Sciatic nerve (tissue), 2 donors: ENCODE data around the gene DCP1B. TPM values are rescaled to one million over a fixed set of nuclear protein-coding genes. Genes with fewer than 3 reads are reported as not detected.

Experiments
- ATAC-seq: fragments of 200-7000 bp; cut with Tn5 transposase; one replicate; pipeline ENCODE4 v1.9.1; 2020; ENCODE audit warnings: mild to moderate bottlenecking, moderate library complexity
- DNase-seq: peaks from one replicate; pipeline ENCODE4 v3.0.0-alpha.2; 2020; ENCODE audit warnings: low spot score
- intact Hi-C: fragments of 100-400 bp; cut with DNase I; formaldehyde crosslinking; loops from one replicate; pipeline ENCODE4 v1.14.2; 2022
- total RNA-seq: library from RNA; stranded (reverse); fragmentation: NEBNext Ultra II Directional; extraction: Animal tissue kit (Norgen Biotek cat#: 25700); gene quantifications from one replicate; pipeline ENCODE4 v1.2.1, GENCODE V29; 2021
- donor health status: DM: no; HTN: no; CAD: no.
- donor health status: DM: no; HTN: no; CAD: no.

The DCP1B gene
- total RNA-seq, 1 donor from 2014 or later: 17.7 TPM

DNA sequence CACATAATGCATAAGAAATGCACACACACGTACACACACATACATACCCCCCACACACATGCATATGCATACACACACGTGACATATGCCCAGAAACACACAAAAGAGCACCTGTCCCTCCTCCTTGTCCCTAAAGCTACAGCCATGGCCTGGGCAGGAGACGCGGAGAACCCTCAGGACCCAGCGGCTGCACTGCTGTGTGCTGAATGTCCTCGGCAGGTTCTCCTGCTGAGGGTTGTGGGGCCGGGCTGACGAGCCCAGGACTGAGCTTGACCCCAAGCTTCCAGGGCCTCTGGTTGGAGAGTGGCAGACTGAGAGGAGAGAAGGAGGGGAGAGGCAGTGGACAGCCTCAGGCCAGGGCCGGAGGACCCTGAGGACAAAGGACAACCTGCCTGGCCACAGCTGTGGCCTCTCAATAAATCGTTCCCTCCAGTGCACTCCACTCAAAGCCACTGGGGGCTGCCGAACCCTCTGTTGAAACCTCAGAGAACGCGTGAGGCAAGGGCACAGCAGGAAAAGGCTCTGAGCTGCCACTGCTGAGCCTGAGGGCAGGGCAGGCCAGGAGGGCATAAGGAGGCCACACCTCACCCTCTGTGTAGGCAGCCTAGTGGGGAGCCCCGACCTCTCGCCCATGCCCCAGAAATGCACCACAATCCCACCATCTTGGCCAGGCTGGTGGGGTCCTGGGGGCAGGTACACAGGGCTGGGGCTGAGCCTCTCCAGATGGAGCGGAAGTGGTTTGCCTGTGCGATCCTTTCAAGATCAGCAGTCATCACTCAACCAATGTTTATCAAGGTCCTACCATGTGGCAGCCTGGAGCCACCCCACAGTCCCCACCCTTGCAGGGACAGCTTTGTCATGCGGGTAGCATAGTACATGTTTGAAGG, 88.9 kb downstream of the DCP1B start:
- DNase-seq (peak; percentile 46), ATAC-seq (no peak)
- intact Hi-C loops: no loop called here

DNA sequence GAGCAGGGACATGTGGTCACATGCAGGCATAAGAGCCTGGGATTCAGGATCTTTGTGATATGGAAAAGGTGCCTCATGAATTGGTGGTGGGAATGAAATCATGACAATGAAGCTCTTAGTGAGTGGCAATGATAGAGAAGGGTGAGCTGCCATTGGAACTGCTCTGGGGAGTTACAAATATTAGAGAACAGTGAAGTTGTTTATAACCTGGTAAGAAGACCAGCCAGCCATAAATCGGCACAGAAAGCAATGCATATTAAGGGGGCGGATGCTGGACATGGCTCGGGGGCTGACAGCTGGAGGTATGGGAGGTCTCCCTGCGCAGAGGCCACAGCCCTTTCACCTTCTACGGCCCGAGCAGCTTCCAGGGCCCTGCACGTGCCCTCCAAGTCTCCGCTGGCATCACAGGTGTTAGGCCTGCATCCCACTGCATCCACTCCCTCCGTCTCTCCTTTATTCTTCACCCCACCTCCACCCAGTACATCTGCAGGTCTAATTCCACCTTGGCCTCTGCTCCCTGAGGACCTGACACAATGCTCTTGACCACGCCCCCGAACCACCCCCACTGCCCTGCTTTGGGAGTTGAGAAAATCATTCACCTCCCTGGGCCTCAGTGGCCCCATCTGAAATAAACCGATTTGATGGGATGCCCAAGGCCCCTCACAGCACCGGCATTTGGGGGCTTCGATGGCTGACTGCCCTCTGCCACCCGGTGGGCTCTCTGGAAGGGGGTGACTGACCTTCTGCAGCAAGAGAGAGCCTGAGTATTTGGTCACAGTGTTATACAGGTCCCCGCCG, 89.9 kb downstream of the DCP1B start:
- ATAC-seq (no peak), DNase-seq (peak; percentile 52)
- intact Hi-C loops: no loop called here

DNA sequence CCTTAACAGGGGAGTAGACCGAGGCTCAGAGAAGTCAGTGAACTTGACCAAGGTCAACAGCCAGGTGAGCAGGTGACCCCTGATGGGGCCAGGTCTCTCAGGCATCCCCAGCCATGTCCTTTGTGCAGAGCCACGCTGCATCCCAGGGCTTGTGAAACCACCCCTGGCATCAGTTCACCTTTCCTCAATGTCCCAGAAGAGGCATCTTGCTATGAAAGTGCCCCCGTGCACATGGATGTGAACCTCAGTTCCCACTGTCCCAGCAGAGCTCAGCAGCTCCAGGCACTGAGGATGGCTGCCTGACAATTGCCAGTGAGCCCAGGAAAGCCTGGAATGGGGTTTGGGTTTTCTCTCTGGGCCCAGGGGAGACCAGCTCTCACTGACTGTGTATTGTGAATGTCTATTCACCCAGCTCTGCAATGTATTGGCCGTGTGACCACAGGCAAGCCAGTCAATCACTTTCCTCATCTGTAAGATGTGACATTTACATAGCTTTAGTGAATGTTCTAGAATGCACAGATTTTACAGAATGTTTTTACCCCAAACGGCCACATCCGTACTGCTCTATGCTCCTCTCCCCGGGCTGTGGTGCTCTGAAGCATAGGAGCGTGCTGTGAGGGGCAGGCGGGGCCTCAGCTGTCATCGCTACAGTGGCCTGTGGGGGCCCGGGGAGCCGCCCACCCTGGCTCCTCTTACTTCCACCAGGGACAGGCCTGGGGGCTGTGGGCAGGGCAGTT, 90.7 kb downstream of the DCP1B start:
- intact Hi-C loops: no loop called here
- DNase-seq: no peak
- ATAC-seq: no peak

DNA sequence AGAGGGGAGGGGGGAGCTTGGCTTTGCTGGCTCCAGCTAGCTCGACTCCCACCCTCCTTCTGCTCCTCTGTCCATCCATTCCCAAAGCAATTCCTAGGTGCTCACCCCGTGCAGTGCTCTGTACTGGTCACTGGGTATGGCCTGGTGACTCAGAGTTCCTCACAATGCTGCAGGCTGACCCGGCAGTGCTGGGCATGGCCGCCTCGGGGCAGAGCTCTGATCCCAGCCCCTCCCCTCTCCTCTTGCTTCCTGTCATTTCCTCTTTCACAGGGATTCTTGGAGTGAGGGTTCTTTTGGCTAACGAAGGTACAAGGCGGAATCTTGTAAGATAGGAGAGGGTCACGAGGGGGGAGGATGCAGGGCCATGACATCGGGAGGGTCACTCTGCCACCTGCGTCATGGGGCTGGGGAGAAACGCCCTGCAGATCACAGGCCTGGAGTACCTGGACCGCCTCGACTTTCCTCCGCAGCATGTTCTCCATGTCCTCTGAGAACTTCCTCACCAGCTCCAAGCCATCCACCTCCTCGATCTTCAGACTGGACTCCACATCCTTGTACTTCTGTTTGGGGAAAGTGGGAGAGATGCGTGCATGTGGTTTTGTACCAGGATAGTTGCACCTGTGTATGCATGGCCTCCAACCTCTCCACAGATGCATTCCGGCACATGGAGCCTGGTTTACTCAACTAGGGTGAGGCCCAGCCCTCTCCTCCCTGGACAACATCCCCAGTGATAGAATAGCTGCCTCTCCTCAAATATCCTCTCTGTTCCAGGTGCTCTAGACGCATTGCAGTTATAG, 91.5 kb downstream of the DCP1B start:
- DNase-seq: peak; percentile 21
- no peak for ATAC-seq
- intact Hi-C loops: no loop called here

DNA sequence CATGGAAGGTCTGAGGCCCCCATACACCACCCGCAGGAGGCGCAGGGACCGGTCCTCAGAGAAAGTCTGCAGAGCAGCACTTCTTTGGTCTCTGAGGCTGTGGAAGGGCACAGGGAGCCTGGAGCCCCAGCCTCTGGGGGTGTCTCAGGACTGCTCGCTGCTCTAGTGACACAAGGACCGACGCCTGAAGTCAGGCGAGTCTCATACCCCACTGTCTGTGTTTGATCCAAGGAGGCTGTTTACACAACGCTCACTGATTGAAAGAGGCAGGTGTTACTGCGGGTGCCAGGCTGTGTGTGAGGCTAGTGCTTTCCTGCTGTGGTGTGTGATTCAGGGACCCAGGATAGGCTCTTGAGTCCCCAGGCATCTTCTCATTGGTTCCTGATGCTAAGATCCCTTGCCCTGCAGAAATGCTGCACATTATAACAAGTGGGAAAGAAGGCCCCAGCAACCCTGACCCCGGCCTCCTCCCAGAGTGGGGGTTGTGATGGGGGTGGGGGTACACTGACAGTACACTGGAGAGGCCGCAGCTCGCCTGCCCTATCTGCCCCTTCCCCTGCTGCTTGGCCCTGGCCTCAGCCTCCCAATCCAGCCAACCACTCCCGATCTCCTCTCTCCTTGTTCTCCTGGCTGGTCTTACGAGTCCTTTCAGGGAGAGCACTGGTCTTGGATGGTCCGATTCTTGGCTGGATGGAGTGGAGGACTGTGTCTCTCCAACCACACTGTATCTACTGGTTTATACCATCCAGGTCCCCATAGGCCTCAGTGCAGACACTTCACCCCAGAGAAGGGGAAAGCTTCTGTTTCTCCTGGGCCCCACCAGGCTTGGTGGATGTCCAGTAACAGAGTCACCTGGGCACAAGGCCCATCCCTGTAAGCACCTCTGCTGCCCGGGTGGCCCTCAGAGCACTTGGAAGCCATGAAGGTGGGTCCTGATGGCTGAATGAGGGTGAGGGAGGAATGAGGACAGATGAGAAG, 92.4 kb downstream of the DCP1B start:
- DNase-seq: peak; percentile 31
- intact Hi-C loops: no loop called here
- ATAC-seq: no peak

DNA sequence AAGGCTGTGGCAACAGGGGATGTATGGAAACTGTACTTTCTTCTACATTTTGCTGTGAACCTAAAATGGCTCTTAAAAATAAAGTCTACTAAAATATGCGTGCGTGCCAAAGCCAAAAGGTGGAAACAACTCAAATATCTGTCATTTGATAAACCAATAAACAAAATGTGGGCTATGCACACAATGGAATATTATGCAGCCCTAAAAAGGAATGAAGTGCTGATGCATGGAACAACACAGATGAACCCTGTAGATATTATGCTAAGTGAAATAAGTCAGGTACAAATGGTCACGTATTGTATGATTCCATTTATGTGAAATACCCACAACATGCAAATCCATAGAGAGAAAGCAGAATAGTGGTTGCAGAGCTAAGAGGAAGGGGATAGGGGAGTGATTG, 93.8 kb downstream of the DCP1B start:
- DNase-seq: no peak
- ATAC-seq: no peak
- intact Hi-C loops: no loop called here

DNA sequence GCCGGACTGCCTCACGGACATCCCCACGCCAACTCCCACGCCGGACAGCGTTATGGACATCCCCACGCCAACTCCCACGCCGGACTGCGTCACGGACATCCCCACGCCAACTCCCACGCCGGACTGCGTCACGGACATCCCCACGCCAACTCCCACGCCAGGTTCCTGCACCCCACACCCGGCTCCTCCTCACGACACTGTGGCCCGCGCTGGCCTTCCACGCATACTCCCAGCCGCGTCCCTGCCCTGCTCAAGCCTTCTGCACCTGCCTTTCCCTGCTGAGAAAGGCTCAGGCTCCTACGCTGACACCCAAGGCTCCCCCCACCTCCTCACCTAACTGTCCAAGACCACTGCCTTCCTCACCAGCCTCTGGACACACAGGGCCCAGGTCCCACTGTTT, 95.5 kb downstream of the DCP1B start:
- ATAC-seq (no peak), DNase-seq (peak; percentile 21)
- intact Hi-C loops: no loop called here

DNA sequence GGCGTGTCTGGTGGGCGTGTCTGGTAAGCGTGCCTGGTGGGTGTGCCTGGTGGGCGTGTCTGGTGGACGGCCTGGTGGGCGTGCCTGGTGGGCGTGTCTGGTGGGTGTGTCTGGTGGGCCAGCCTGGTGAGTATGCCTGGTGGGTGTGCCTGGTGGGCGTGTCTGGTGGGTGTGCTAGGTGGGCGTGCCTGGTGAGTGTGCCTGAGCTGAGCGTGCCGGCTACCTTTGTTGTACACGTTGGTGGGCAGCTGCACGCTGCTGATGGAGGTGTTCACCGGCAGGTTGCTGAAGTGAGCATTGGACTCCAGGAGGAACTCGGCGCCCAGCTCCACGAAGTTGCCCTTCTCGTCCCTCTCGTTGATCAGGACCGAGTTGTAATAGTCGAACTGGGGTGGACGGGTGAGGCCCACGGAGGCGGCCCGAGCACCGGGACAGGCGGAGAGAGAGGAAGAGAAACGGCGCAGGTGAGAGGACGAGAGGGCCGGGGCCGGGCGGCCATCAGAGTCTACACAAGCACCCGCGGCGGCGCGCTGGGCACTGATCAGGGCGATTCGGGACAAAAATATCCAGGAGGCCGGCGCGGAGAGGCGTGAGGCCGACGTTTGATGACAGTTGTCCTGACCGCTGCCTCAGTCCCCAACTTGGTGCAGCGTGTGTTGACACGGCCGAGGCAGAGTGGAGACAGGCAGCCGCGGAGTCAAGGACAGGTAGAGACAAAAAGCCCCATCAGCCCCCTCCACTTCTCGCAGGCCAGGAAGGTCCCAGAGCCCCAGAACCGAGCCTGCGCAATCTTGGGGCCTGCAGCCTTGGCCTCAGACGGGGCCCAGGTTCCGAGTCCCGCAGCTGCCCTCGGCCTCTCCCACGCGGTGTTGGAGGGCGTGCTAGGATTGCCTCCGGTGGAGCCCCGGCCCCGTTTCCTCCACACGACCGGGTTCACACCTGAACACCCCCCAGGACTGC, 96.3 kb downstream of the DCP1B start:
- DNase-seq (peak; percentile 51), ATAC-seq (no peak)
- intact Hi-C loops: no loop called here

DNA sequence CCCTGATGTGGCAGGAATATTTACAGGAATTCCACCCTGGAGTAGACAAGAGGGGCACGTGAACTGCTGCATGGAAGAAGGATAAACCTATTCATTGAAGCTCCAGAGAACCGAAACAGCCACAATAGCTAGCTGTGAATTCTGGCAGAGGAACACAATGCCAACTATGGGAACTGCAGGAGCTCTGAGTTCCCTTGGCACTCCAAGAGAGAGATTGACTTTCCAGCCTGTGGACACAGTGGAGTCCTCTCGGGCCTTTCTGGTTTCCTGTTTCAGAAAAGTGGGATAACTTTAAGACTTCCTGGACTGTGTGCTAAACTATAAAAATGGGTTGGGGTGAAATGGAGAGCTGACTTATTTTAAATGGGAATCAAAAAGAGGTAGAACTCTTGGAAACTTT, 97.7 kb downstream of the DCP1B start:
- ATAC-seq: no peak
- intact Hi-C loops: no loop called here
- no peak for DNase-seq

DNA sequence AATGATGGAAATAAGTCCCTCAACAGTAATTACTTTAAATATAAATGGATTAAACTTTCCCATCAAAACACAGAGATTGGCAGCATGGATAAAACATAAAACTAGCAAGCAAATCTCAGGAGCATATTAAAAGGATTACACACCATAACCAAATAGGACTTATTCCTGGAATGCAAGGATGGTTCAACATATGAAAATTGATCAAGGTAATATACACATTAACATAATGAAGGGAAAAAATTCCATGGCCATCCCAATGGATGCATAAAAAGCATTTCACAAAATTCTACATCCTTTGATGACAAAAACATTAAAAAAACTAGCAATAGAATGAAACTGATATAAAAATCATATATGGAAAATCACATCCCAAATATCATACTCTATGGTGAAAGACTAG, 99.4 kb downstream of the DCP1B start:
- intact Hi-C loops: loop anchor here (2.0 kb wide), 1 partner anchor 30 kb away; no protein-coding TSS in a partner anchor
- no peak for ATAC-seq

DNA sequence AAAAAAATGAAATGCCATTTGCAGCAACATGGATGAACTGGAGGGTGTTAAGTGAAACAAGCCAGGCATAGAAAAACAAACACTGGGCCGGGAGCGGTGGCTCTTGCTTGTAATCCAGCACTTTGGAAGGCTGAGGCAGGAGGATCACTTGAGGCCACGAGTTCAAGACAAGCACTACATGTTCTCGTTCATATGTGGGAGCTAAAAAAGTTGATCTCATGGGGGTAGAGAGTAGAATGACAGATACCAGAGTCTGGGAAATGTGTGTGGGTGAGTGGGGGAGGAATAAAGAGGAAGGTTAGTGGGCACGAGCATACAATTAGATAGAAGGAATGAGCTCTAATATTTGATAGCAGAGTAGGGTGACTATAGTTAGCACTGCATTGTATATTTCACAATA, 107.3 kb downstream of the DCP1B start:
- DNase-seq: no peak
- intact Hi-C loops: no loop called here
- ATAC-seq: no peak

More for the DNA sequence above, 99.4 kb downstream of the DCP1B start:
- DNase-seq: no peak

Other genes starting within 250 kb of the DCP1B start
- not detected for gene LRTM2, start 183.9 kb downstream of the DCP1B start, total RNA-seq
- 5.9 TPM for gene CACNA2D4, start 85.8 kb downstream of the DCP1B start, total RNA-seq
- gene CACNA1C, start 48.5 kb upstream of the DCP1B start, total RNA-seq: 9.0 TPM